Measurements from ENCODE around the gene RAB14. TPM values are rescaled to one million over a fixed set of nuclear protein-coding genes. Genes with fewer than 3 reads are reported as not detected.

Gene RAB14
- total and polyA plus RNA-seq, 2 experiments from 2014 or later, result 58.7 to 61.9 TPM

DNA sequence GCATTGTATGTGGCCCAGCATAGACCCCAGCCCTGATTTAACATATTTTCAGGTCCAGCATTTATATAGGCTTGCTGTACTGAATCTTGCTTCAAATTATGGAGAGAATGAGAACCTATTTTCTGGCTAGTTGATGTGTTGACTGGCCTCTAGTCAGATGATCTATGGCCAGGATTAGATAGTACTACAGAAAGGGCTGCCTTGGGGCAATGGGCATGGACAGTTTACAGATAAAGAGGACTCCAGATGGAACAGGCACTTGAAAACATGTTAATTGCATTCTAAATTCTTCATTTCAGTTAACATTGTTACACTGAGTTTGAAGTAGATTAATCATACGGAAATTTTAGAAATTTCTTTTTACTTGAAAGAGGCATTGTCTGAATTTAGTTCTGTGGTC is 61.5 kb downstream of the RAB14 start:
- no peaks in the 10 kb centered on the region for H4K20me1 ChIP-seq (ENCODE audit: insufficient read depth, poor library complexity, severe bottlenecking)
- H3K4me3 ChIP-seq, result no peak overlapping the region
- DNase-seq (ENCODE audit: low spot score), result no peak
- no peaks in the 10 kb centered on the region for H3K9me3 ChIP-seq (ENCODE audit: low read depth)
- TF ChIP-seq, protein P1, sequence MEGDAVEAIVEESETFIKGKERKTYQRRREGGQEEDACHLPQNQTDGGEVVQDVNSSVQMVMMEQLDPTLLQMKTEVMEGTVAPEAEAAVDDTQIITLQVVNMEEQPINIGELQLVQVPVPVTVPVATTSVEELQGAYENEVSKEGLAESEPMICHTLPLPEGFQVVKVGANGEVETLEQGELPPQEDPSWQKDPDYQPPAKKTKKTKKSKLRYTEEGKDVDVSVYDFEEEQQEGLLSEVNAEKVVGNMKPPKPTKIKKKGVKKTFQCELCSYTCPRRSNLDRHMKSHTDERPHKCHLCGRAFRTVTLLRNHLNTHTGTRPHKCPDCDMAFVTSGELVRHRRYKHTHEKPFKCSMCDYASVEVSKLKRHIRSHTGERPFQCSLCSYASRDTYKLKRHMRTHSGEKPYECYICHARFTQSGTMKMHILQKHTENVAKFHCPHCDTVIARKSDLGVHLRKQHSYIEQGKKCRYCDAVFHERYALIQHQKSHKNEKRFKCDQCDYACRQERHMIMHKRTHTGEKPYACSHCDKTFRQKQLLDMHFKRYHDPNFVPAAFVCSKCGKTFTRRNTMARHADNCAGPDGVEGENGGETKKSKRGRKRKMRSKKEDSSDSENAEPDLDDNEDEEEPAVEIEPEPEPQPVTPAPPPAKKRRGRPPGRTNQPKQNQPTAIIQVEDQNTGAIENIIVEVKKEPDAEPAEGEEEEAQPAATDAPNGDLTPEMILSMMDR (IDR thresholded peaks at IDR 0.05; ENCODE audit: poor library complexity), result no peak
- TF ChIP-seq EZH2 (IDR thresholded peaks at IDR 0.05; ENCODE audit: borderline replicate concordance) (no peak), EZH2phosphoT487 (IDR thresholded peaks at IDR 0.05; ENCODE audit: low read depth, severe bottlenecking, unreplicated experiment) (no peak)
- H3K9me2 ChIP-seq (replicated peaks; ENCODE audit: insufficient read depth), result no peaks in the 10 kb centered on the region
- H3K4me1 ChIP-seq (ENCODE audit: insufficient read depth), result no peaks in the 10 kb centered on the region
- no peak overlapping the region for H2AFZ ChIP-seq
- H3K36me3 ChIP-seq (replicated peaks; ENCODE audit: insufficient read depth, low read depth), result no peaks in the 10 kb centered on the region
- no peak overlapping the region for H3K27ac ChIP-seq
- H3K27me3 ChIP-seq, result no peaks in the 10 kb centered on the region
- H3K79me2 ChIP-seq, result no peaks in the 10 kb centered on the region
- no peak overlapping the region for H3K4me2 ChIP-seq
- WGBS (ENCODE audit: low lambda C conversion rate, missing lambda C conversion rate), result 83% methylated on average over 1 of the region's 1 CpG

DNA sequence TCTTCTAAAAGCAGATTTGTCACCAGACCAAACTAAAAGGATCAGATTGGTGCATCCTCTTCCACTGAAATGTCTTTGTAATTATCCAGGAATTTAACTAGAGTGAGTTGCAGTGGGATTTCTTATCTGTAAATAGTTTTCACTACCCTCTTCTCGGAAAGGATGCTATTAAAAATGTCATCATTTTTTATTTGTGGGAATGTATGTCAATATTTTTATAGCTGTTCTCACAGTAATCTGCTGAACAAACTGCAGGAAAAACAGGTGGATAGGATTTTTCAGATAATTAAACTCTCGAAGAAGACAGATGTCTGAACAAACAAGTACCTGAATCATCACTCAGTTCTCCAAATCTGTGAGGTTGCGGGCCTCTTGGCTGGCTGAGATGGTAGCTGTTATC is 62.7 kb downstream of the RAB14 start:
- no peaks in the 10 kb centered on the region for H3K9me3 ChIP-seq (ENCODE audit: low read depth)
- 59% methylated on average over 3 of the region's 3 CpGs for WGBS (ENCODE audit: low lambda C conversion rate, missing lambda C conversion rate)
- no peak overlapping the region for H3K4me2 ChIP-seq

DNA sequence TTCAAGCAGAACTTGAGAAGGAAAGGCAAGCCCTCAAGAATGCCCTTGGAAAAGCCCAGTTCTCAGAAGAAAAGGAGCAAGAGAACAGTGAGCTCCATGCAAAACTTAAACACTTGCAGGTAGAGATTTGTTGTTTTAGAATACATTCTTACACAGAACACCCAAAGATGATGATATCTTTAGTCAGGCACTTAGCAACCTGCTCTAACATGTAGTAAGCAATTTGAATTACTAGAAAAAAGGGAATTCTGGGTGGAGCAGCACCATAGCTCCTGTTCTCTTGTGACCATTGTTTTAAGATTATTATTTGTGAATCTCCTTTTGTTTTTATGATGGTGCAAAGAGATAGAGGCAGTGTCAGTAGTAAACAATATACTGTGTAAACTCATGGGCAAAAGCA is 63.1 kb downstream of the RAB14 start:
- no peak overlapping the region for H3K27ac ChIP-seq
- H3K4me2 ChIP-seq, result no peak overlapping the region
- H3K27me3 ChIP-seq, result no peaks in the 10 kb centered on the region
- no peak overlapping the region for H2AFZ ChIP-seq
- H3K9me3 ChIP-seq (ENCODE audit: low read depth), result no peaks in the 10 kb centered on the region
- no peaks in the 10 kb centered on the region for H3K36me3 ChIP-seq (replicated peaks; ENCODE audit: insufficient read depth, low read depth)
- TF ChIP-seq, protein P1 (IDR thresholded peaks at IDR 0.05; ENCODE audit: poor library complexity), result no peak
- TF ChIP-seq EZH2phosphoT487 (IDR thresholded peaks at IDR 0.05; ENCODE audit: low read depth, severe bottlenecking, unreplicated experiment), result no peak
- TF ChIP-seq EZH2 (IDR thresholded peaks at IDR 0.05; ENCODE audit: borderline replicate concordance), result no peak
- H3K4me1 ChIP-seq (ENCODE audit: insufficient read depth), result no peaks in the 10 kb centered on the region
- H3K79me2 ChIP-seq, result no peaks in the 10 kb centered on the region
- no peak for DNase-seq (ENCODE audit: low spot score)
- H3K4me3 ChIP-seq, result no peak overlapping the region
- no peaks in the 10 kb centered on the region for H4K20me1 ChIP-seq (ENCODE audit: insufficient read depth, poor library complexity, severe bottlenecking)
- no peaks in the 10 kb centered on the region for H3K9me2 ChIP-seq (replicated peaks; ENCODE audit: insufficient read depth)

More for the DNA sequence above, 62.7 kb downstream of the RAB14 start:
- TF ChIP-seq, protein P1 (IDR thresholded peaks at IDR 0.05; ENCODE audit: poor library complexity), result no peak
- no peak for TF ChIP-seq EZH2phosphoT487 (IDR thresholded peaks at IDR 0.05; ENCODE audit: low read depth, severe bottlenecking, unreplicated experiment)
- TF ChIP-seq EZH2 (IDR thresholded peaks at IDR 0.05; ENCODE audit: borderline replicate concordance), result no peak
- H3K4me3 ChIP-seq, result no peak overlapping the region
- H2AFZ ChIP-seq, result no peak overlapping the region
- H3K9me2 ChIP-seq (replicated peaks; ENCODE audit: insufficient read depth), result no peaks in the 10 kb centered on the region
- H3K79me2 ChIP-seq, result no peaks in the 10 kb centered on the region
- no peak overlapping the region for H3K27ac ChIP-seq
- no peaks in the 10 kb centered on the region for H3K4me1 ChIP-seq (ENCODE audit: insufficient read depth)
- DNase-seq (ENCODE audit: low spot score), result no peak
- no peaks in the 10 kb centered on the region for H3K36me3 ChIP-seq (replicated peaks; ENCODE audit: insufficient read depth, low read depth)
- H4K20me1 ChIP-seq (ENCODE audit: insufficient read depth, poor library complexity, severe bottlenecking), result no peaks in the 10 kb centered on the region
- no peaks in the 10 kb centered on the region for H3K27me3 ChIP-seq

DNA sequence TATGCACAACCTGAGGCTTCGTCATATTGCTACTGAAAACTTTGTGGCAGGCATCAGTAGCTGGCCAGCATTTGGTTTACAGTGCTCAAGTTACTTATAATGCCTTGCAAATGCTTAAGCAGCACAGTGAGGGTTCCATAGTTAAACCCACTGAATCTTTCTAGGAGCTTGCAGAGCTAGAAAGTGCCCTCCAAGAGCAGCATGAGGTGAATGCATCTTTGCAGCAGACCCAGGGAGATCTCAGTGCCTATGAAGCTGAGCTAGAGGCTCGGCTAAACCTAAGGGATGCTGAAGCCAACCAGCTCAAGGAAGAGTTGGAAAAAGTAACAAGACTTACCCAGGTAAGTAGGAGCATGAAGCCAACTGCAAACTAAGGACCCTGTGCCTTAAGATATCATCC is 66.0 kb downstream of the RAB14 start:
- no peaks in the 10 kb centered on the region for H3K9me3 ChIP-seq (ENCODE audit: low read depth)
- no peak overlapping the region for H3K4me3 ChIP-seq
- no peaks in the 10 kb centered on the region for H3K9me2 ChIP-seq (replicated peaks; ENCODE audit: insufficient read depth)
- H4K20me1 ChIP-seq (ENCODE audit: insufficient read depth, poor library complexity, severe bottlenecking), result no peaks in the 10 kb centered on the region
- H3K79me2 ChIP-seq, result no peaks in the 10 kb centered on the region
- TF ChIP-seq EZH2 (IDR thresholded peaks at IDR 0.05; ENCODE audit: borderline replicate concordance) (no peak), EZH2phosphoT487 (IDR thresholded peaks at IDR 0.05; ENCODE audit: low read depth, severe bottlenecking, unreplicated experiment) (no peak)
- TF ChIP-seq, protein P1 (IDR thresholded peaks at IDR 0.05; ENCODE audit: poor library complexity), result no peak
- H3K4me1 ChIP-seq (ENCODE audit: insufficient read depth), result no peaks in the 10 kb centered on the region
- H3K27me3 ChIP-seq, result no peaks in the 10 kb centered on the region
- 91% methylated on average over 2 of the region's 2 CpGs for WGBS (ENCODE audit: low lambda C conversion rate, missing lambda C conversion rate)
- H2AFZ ChIP-seq, result no peak overlapping the region
- no peak overlapping the region for H3K27ac ChIP-seq
- DNase-seq (ENCODE audit: low spot score), result no peak
- H3K4me2 ChIP-seq, result no peak overlapping the region
- no peaks in the 10 kb centered on the region for H3K36me3 ChIP-seq (replicated peaks; ENCODE audit: insufficient read depth, low read depth)

Measured in hepatocyte (in vitro differentiated cells).